Bronchial epithelial cell (primary cell): ENCODE results near the gene PTPN20. TPM values are rescaled to one million over a fixed set of nuclear protein-coding genes. Genes with fewer than 3 reads are reported as not detected.

Experiments
- DNase-seq: peaks from one replicate; pipeline ENCODE4 v3.0.0-alpha.2; 2010; ENCODE audit warnings: low read depth
- FAIRE-seq: peaks from 2 replicates; lab custom pipeline; 2011; peaks lifted over from hg19 to GRCh38; lab: Jason Lieb, UNC
- H3K27me3 ChIP-seq: 2 replicates; pipeline ENCODE4 v1.5.1; 2011; ENCODE audit warnings: low read length; ENCODE audit not compliant: control insufficient read depth, insufficient read depth
- H3K36me3 ChIP-seq: 2 replicates; pipeline ENCODE4 v1.5.1; 2011; ENCODE audit warnings: low read length; ENCODE audit not compliant: control insufficient read depth, insufficient read depth
- H3K4me3 ChIP-seq: 2 replicates; pipeline ENCODE4 v1.5.1; 2011; ENCODE audit warnings: mild to moderate bottlenecking, low read depth, low read length, control low read depth
- total RNA-seq: library from RNA; depleted of rRNA; stranded (reverse); fragments of >200 nt; gene quantifications from 2 replicates; pipeline ENCODE4 v1.2.1, GENCODE V29; 2014
- TF ChIP-seq, protein P1 (sequence below): IDR thresholded peaks from 2 replicates; pipeline ENCODE4 v1.5.1; 2011; ENCODE audit warnings: mild to moderate bottlenecking, moderate library complexity, low read length, control low read depth, inconsistent platforms; ENCODE audit not compliant: insufficient read depth, severe bottlenecking

PTPN20 gene
- total RNA-seq, 1 donor from 2014 or later, result 2.1 TPM

DNA sequence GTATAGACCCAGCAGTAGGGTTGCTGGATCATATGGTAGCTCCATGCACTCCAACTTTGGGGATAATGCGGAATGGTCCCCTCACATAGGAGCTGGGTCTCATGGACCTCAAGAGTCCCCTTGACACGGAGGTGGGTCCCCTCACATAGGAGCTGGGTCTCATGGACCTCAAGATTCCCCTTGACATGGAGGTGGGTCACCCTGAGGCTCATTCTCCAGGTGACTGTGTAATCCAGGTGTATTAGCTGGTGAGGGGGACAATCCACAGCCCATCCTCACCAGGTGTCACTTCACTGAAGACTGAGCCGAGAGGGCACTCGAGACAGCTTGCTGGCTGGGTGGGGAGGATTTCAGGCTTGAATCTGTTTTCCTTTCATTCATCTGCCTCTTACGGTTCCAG, 121.9 kb downstream of the PTPN20 start:
- FAIRE-seq, result no peak

DNA sequence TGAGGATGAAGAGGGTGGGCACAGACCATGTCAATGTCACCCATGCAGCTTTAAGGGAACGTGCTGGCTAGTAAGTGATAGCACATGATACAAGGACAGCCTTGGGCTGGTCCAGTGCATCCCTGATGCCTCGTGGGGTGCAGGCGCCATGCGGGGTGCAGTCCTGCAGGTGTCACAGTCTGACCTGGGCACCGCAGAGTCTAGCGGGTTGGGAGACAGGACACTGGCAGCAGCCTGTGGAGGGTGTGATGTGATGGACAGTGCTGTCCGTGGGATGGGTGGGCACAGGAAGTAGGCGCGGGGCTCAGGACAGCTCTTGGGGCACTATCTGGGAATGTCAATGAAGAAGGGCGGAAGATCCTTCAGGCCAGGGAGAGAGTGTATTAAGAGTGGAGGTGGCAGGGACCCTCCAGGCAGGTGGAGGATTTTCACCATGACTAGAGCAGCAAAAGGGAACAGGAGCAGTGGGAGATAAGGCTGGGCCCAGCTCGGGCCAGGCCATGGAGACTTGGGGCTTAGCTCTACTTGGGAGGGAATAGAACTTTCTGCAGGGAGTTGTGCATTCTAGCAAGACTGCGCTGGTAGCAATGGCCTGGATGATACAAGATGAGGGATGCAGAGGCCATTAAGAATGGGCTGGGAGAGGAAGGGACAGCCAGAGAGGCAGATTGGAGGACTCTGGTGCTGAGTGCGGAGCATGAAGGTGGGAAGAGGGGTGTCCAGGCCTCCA, 122.5 kb downstream of the PTPN20 start:
- Histone ChIP-seq H3K27me3 (peaks cover 6% of the 10 kb centered on the region), H3K36me3 (no peaks in the 10 kb centered on the region), H3K4me3 (no peak overlapping the region)
- FAIRE-seq (no peak), DNase-seq (no peak)
- TF ChIP-seq, protein P1, sequence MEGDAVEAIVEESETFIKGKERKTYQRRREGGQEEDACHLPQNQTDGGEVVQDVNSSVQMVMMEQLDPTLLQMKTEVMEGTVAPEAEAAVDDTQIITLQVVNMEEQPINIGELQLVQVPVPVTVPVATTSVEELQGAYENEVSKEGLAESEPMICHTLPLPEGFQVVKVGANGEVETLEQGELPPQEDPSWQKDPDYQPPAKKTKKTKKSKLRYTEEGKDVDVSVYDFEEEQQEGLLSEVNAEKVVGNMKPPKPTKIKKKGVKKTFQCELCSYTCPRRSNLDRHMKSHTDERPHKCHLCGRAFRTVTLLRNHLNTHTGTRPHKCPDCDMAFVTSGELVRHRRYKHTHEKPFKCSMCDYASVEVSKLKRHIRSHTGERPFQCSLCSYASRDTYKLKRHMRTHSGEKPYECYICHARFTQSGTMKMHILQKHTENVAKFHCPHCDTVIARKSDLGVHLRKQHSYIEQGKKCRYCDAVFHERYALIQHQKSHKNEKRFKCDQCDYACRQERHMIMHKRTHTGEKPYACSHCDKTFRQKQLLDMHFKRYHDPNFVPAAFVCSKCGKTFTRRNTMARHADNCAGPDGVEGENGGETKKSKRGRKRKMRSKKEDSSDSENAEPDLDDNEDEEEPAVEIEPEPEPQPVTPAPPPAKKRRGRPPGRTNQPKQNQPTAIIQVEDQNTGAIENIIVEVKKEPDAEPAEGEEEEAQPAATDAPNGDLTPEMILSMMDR, result no peak

More for the DNA sequence above, 121.9 kb downstream of the PTPN20 start:
- no peak for DNase-seq
- H3K36me3 ChIP-seq, result no peaks in the 10 kb centered on the region
- no peak overlapping the region for H3K4me3 ChIP-seq
- TF ChIP-seq, protein P1, result no peak
- peaks cover 4% of the 10 kb centered on the region for H3K27me3 ChIP-seq

DNA sequence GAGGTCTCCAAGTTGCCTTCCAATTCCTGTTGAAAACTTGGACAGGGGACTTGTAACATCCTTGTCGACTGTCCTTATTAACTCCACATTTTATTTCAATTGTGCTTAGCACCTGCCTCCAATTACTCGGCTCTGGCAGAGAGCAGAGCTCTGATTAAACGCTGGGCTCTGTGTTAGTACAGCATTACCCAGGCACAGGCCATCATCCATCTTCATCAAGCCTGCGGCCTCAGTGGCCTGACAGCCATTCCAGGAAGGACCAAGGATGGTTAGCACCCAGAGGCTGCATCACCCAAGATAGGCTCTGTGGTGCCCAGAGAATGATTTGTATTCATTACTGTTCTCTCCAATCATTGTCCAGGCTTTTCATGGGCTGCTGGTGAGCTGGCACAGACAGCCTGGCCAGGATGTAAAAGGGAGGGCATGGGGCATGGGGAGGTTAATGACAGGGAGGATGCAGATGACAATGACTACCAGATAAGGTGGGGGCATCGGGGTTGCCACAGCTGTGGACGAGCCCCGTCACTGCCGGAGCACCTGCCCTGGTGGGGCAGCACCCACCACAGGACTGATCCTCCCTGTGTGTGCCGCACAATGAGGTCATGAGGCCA, 123.3 kb downstream of the PTPN20 start:
- TF ChIP-seq, protein P1, result no peak
- Histone ChIP-seq H3K36me3 (no peaks in the 10 kb centered on the region), H3K27me3 (peaks cover 6% of the 10 kb centered on the region), H3K4me3 (no peak overlapping the region)
- DNase-seq (no peak), FAIRE-seq (no peak)

DNA sequence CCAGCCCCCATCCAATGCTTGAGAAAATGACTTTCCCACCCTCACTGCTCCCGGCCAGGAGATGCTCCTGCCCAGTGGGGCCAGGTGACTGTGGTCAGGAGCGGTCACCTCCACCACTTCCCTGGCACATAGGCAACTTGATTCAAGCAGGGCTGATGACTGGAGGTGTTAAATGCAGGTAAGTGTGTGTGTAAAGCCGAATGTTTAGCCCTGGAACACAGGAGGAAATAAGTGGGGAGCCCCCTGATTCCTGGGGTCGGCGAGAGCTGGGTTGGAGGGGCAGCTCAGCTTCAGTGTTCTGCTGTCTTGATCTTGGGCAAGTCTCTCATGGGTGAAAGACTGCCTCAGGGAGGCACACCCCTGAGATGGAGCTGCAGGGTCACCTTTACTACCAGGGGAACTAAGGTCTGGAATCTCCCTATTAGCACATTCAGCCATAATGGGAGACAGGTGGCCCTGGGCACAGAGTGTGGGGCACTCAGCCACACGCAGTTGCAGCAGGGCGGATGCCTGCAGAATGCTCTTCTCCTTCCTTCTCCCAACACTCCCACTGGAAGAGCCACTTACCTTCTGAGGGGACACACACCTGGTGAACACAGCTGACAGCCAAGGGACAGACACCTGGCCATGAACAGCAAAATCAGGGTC, 124.1 kb downstream of the PTPN20 start:
- FAIRE-seq, result no peak
- no peak for DNase-seq
- H3K4me3 ChIP-seq, result no peak overlapping the region
- H3K36me3 ChIP-seq, result no peaks in the 10 kb centered on the region
- TF ChIP-seq, protein P1, result no peak
- peaks cover 6% of the 10 kb centered on the region for H3K27me3 ChIP-seq

DNA sequence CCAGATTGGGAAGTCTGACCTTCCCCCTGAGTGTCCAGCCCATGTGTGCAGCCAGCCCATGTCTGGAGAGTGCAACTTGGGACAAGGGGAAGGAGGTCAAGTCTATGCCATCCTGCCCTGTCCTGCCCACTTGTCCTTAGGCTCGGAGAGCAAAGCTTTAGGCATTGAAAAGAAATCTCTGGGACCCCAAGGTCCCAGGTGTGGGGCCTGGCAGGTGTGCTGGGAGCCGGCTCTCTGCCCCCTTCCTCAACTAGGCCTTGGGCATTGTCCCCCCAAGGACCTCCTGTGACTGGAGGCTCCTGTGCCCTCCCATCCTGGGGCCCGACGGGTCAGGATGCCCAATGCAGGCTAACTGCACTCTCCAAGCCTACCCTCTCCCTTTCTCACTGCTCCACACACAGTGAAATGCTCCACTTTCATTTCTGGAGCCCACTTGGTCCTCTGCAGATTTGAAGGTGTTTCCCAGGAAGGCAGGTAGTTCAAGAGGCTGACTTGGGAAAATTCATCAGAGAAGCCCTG, 124.7 kb downstream of the PTPN20 start:
- H3K36me3 ChIP-seq, result no peaks in the 10 kb centered on the region
- no peak for FAIRE-seq

More for the DNA sequence above, 124.7 kb downstream of the PTPN20 start:
- DNase-seq, result no peak
- Histone ChIP-seq H3K27me3 (peaks cover 6% of the 10 kb centered on the region), H3K4me3 (no peak overlapping the region)
- TF ChIP-seq, protein P1, result no peak
